Stimulated activated CD4-positive, alpha-beta T cell treated with anti-CD3 and anti-CD28 coated beads, Interleukin-2, amount 100 ng/mL, for 4 hours (primary cell): ENCODE results near the gene MPHOSPH8.
"Not testable (repeated sequence)": the region's sequence is repeated elsewhere in the genome, so short reads cannot be mapped to it uniquely, and the experiment has no call there.

Source experiments
- DNase-seq: peaks from one replicate; pipeline ENCODE4 v3.0.0-alpha.2; 2020; ENCODE audit warnings: low read depth

The MPHOSPH8 gene

GRCh38 chr13:19685034-19685433 lies 51.6 kb downstream of the MPHOSPH8 start:
- no peak for DNase-seq

GRCh38 chr13:19685437-19685836 lies 52.0 kb downstream of the MPHOSPH8 start:
- no peak for DNase-seq

GRCh38 chr13:19691447-19691846 lies 58.0 kb downstream of the MPHOSPH8 start:
- DNase-seq: not testable (repeated sequence)

GRCh38 chr13:19695428-19695827 lies 62.0 kb downstream of the MPHOSPH8 start:
- DNase-seq: no peak

- no peak for DNase-seq
Observed at GRCh38 chr13:19695829-19696228, 62.4 kb downstream of the MPHOSPH8 start.

- DNase-seq: not testable (repeated sequence)
Observed at GRCh38 chr13:19700963-19701362, 67.5 kb downstream of the MPHOSPH8 start.

GRCh38 chr13:19701619-19702018 lies 68.2 kb downstream of the MPHOSPH8 start:
- not testable (repeated sequence) for DNase-seq

- DNase-seq: not testable (repeated sequence)
Observed at GRCh38 chr13:19704256-19704655, 70.8 kb downstream of the MPHOSPH8 start.

- DNase-seq: not testable (repeated sequence)
Observed at GRCh38 chr13:19709039-19709438, 75.6 kb downstream of the MPHOSPH8 start.

GRCh38 chr13:19709782-19710181 lies 76.3 kb downstream of the MPHOSPH8 start:
- not testable (repeated sequence) for DNase-seq

- DNase-seq: no peak
Observed at GRCh38 chr13:19713186-19713965, 79.9 kb downstream of the MPHOSPH8 start.

- no peak for DNase-seq
Observed at GRCh38 chr13:19720039-19720438, 86.6 kb downstream of the MPHOSPH8 start.
